Measurements from ENCODE around the gene LRRC2.

LRRC2 gene

DNA sequence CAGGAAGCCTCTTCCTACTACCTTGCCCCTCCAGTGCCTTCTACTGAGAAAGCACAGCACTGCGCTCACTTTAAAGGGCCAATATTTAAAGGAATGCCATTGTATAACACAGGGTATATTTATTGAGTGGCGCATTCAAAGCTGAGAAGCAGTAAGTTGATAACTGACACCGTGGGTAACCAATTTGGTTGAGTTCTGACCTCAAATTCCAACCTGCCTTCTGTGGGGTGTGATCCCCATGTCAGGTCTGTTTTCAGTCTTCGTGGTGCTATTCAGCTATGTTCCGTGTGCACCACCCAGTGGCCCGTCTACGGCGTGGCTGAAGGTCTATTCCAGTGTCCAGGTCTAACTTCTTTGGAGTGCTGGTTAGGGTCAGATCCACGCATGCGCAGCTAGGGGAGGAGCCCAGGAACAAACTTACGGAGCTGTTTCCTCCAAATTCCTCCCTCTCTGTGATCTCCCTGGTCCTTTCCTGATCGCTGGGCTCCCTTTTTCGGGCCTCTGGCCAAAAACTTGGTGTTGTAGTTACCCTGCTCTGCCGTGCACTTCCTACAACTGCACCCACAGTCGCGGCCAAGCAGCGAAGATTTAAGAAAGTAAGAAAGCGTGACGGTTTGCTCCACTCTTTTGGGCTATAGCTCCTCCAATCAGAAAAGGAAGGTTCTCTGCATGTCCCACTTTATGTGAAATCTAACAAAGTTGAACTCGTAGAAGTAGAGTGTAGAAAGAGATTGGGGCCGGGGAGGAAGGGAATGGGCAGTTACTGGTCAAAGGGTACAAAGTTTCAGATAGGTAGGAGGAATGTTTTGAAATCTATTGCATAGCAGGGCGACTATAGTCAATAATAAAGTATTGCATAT is 7.7 kb downstream of the LRRC2 start:
- peak overlapping the region; percentile 32 for H3K4me3 ChIP-seq (replicated peaks; ENCODE audit: low read depth, low read length)
- DNase-seq (ENCODE audit: extremely low read depth, low read depth), result peak; percentile 86
- peak; percentile 90 for TF ChIP-seq CTCF (IDR thresholded peaks at IDR 0.05; ENCODE audit: low read depth, low read length, missing control alignments)

DNA sequence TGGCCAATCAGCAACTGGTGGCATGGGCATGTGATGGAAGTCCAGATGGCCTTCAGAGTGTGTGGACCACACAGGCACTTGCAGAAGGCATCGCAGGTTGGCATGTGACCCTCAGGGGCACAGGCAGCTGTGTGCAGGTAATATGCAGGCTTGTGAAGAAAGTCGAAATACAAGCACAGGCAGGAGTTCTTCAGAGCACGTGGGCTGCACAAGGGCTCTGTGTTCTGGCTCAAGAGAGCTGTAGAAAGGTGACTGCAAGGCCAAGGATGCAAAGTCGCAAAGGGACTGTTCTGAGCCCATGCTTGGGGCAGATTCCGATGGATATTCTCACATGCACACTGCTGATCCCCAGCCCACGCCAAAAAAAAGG is 8.3 kb downstream of the LRRC2 start:
- no peak overlapping the region for H3K4me3 ChIP-seq (replicated peaks; ENCODE audit: low read depth, low read length)
- DNase-seq (ENCODE audit: extremely low read depth, low read depth), result no peak
- TF ChIP-seq CTCF (IDR thresholded peaks at IDR 0.05; ENCODE audit: low read depth, low read length, missing control alignments), result no peak

DNA sequence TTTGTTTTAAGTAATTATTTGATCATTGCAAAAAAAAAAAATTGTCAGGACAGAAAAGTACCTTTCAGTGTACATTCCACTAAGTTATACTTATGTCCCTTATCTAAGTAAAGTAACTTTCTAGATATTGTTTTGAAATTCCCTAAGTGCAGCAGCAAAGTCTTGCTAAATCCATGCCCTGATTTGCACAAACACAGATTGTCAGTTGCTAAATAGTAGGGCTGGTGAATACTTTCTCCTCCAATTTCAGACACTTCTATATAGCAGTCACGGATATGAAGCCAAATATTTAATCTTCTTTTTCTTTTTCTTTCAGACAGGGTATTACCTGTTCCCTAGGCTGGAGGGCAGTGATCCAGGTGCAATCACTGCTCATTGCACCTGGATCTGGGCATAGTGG is 12.9 kb downstream of the LRRC2 start:
- no peak overlapping the region for H3K4me3 ChIP-seq (replicated peaks; ENCODE audit: low read depth, low read length)
- no peak for DNase-seq (ENCODE audit: extremely low read depth, low read depth)
- TF ChIP-seq CTCF (IDR thresholded peaks at IDR 0.05; ENCODE audit: low read depth, low read length, missing control alignments), result no peak

DNA sequence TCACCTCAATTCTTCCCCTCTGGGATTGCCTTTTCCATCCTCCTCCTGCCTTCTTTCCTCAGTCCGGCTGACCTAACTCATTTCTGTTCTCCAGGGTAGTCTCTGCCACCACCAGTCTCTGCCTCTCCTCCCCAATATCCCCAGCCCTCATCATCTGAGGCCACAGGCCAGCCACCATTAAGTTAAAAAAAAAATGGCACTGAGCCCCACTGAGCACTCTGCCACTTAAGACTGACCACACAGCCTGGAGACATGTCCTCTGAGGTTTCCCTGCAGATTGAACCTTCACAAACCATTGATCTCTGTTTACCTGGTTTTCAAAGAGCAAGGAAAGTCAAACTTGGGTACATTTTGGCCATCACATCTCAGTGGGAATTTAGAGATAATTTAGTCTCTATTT is 13.6 kb downstream of the LRRC2 start:
- DNase-seq (ENCODE audit: extremely low read depth, low read depth), result no peak
- no peak for TF ChIP-seq CTCF (IDR thresholded peaks at IDR 0.05; ENCODE audit: low read depth, low read length, missing control alignments)

DNA sequence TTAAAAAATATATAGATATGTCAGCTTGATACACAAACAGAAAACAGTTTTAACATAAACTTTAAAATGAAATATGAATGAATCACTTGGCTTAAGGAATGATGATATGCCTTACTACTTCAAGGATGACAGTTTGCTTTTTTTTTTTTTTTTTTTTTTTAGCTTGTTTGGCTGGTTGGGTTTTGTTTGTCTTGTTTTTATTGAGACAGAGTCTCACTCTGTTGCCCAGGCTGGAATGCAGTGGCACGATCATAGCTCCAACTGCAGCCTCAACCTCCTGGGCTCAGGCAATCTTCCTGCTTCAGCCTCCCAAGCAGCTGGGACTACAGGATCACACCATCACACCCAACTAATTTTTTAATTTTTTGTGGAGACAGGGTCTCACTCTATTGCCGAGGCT is 14.5 kb downstream of the LRRC2 start:
- no peak for TF ChIP-seq CTCF (IDR thresholded peaks at IDR 0.05; ENCODE audit: low read depth, low read length, missing control alignments)
- no peak overlapping the region for H3K4me3 ChIP-seq (replicated peaks; ENCODE audit: low read depth, low read length)
- no peak for DNase-seq (ENCODE audit: extremely low read depth, low read depth)

More for the DNA sequence above, 13.6 kb downstream of the LRRC2 start:
- H3K4me3 ChIP-seq (replicated peaks; ENCODE audit: low read depth, low read length), result no peak overlapping the region

DNA sequence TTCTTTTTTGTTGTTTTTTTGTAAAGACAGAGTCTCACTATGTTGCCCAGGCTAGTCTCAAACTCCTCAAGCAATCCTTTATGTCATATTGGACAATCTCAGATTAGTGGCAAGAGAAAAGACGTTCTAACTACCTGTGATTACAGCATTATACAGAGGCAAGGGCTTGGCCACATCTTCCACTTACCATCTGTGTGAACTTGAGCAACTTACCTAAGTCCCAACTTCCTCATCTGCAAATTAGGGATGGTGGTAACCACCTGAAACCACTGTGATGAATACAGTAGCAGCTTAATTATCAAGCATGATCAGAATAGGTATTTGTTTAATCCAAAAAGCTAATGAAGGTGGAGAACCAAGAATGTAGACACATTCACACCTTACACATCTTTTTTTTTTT is 16.1 kb downstream of the LRRC2 start:
- no peak for DNase-seq (ENCODE audit: extremely low read depth, low read depth)
- H3K4me3 ChIP-seq (replicated peaks; ENCODE audit: low read depth, low read length), result no peak overlapping the region
- no peak for TF ChIP-seq CTCF (IDR thresholded peaks at IDR 0.05; ENCODE audit: low read depth, low read length, missing control alignments)
